HFF-Myc (cell line): ENCODE measurements around the gene PTPN21.
A peak's percentile ranks its signal among the peaks of the same experiment; 100 is the strongest.

Experiments
- DNase-seq: peaks from one replicate; pipeline ENCODE4 v3.0.0-alpha.2; 2011; ENCODE audit warnings: low read depth; ENCODE audit errors: extremely low read depth
- H3K4me3 ChIP-seq: replicated peaks from 2 replicates; pipeline ENCODE4 v1.5.1; 2011; ENCODE audit warnings: low read depth, mild to moderate bottlenecking, control low read depth, low read length
- CTCF ChIP-seq: IDR thresholded peaks from 2 replicates; pipeline ENCODE4 v1.5.1; 2012; ENCODE audit warnings: mild to moderate bottlenecking, low read depth, low read length, control low read depth; ENCODE audit errors: missing control alignments

The PTPN21 gene

GRCh38 chr14:88597038-88597437 lies 42.2 kb upstream of the PTPN21 start:
- no peak for TF ChIP-seq CTCF
- no peak for DNase-seq
- no peak overlapping the region for H3K4me3 ChIP-seq

GRCh38 chr14:88592031-88592430 lies 37.2 kb upstream of the PTPN21 start:
- TF ChIP-seq CTCF, result no peak
- no peak overlapping the region for H3K4me3 ChIP-seq
- DNase-seq, result peak; percentile 24

GRCh38 chr14:88590173-88590572 lies 35.4 kb upstream of the PTPN21 start:
- no peak overlapping the region for H3K4me3 ChIP-seq
- no peak for TF ChIP-seq CTCF
- no peak for DNase-seq

GRCh38 chr14:88588081-88588480 lies 33.3 kb upstream of the PTPN21 start:
- no peak for DNase-seq
- no peak overlapping the region for H3K4me3 ChIP-seq
- no peak for TF ChIP-seq CTCF

GRCh38 chr14:88584451-88584850 lies 29.6 kb upstream of the PTPN21 start:
- no peak for TF ChIP-seq CTCF
- no peak overlapping the region for H3K4me3 ChIP-seq
- no peak for DNase-seq

- DNase-seq, result no peak
- H3K4me3 ChIP-seq, result no peak overlapping the region
- TF ChIP-seq CTCF, result no peak
Observed at GRCh38 chr14:88576222-88576621, 21.4 kb upstream of the PTPN21 start.

GRCh38 chr14:88572117-88572516 lies 17.3 kb upstream of the PTPN21 start:
- no peak overlapping the region for H3K4me3 ChIP-seq
- TF ChIP-seq CTCF, result no peak
- no peak for DNase-seq
